B cell (primary cell): ENCODE measurements around the gene MAD1L1. TPM values are rescaled to one million over a fixed set of nuclear protein-coding genes. Genes with fewer than 3 reads are reported as not detected.

ENCODE experiments used
- ATAC-seq: fragments of 200-7000 bp; cut with Tn5 transposase; one replicate; pipeline ENCODE4 v1.10.0; 2021; ENCODE audit warnings: low read depth, mild to moderate bottlenecking, moderate number of reproducible peaks, moderate library complexity
- CTCF ChIA-PET: fragments of 350-600 bp; sonication (Branson Sonifier 250); formaldehyde crosslinking; loops from one replicate; lab custom pipeline; 2021; ENCODE audit warnings: antibody characterized with exemption, inconsistent platforms; lab: Charles Lee
- POLR2A ChIA-PET: fragments of 350-600 bp; sonication (Branson Sonifier 250); formaldehyde crosslinking; loops from one replicate; lab custom pipeline; 2021; ENCODE audit warnings: antibody characterized with exemption; lab: Charles Lee
- DNase-seq: peaks from one replicate; pipeline ENCODE4 v3.0.0; 2013
- H2AFZ ChIP-seq: 2 replicates; pipeline ENCODE4 v1.6.1; 2012; ENCODE audit warnings: mild to moderate bottlenecking, low read depth, low read length; ENCODE audit not compliant: insufficient read depth, poor library complexity, severe bottlenecking
- H3K27ac ChIP-seq, 2 donors: 1 replicate in 1 of 2; 2 replicates in 1 of 2; pipeline ENCODE4 v1.5.1; 2012 to 2013; ENCODE audit warnings: low read length in 2 of 2, mild to moderate bottlenecking in 2 of 2, moderate library complexity in 1 of 2
- H3K27me3 ChIP-seq, 4 experiments: fragments of 200-600 bp in 1 of 4; sonication (generic) in 1 of 4; replicated peaks in 1 of 4; 1 replicate in 2 of 4; 2 replicates in 2 of 4; pipeline versions ENCODE4 v1.6.1 to v1.7.0; 2013 to 2016; ENCODE audit warnings: low read length in 3 of 4, mild to moderate bottlenecking in 2 of 4, mixed read lengths in 1 of 4, moderate library complexity in 1 of 4; ENCODE audit not compliant: insufficient read depth in 4 of 4, control insufficient read depth in 3 of 4; ENCODE audit errors: control extremely low read depth in 1 of 4
- H3K36me3 ChIP-seq, 2 experiments: replicated peaks in 1 of 2; 1 replicate in 1 of 2; 2 replicates in 1 of 2; pipeline versions ENCODE4 v1.6.1 to v1.7.1; 2013; ENCODE audit warnings: low read length in 1 of 2; ENCODE audit not compliant: insufficient read depth in 2 of 2, control insufficient read depth in 1 of 2; ENCODE audit errors: control extremely low read depth in 1 of 2, extremely low read depth in 1 of 2
- H3K4me1 ChIP-seq, 2 donors: fragments of 200-600 bp in 1 of 2; sonication (generic) in 1 of 2; 1 replicate in 1 of 2; 2 replicates in 1 of 2; pipeline versions ENCODE4 v1.5.1 to v1.6.1; 2013 to 2017; ENCODE audit warnings: low read length in 2 of 2; ENCODE audit not compliant: control insufficient read depth in 2 of 2, insufficient read depth in 2 of 2
- H3K4me2 ChIP-seq: replicated peaks from 2 replicates; pipeline ENCODE3; 2012; ENCODE audit warnings: mild to moderate bottlenecking, low read depth, low read length; ENCODE audit not compliant: poor library complexity, severe bottlenecking
- H3K4me3 ChIP-seq, 5 experiments: fragments of 200-600 bp in 1 of 5; sonication (generic) in 1 of 5; 1 replicate in 3 of 5; 2 replicates in 2 of 5; pipeline versions ENCODE4 v1.5.1 to v1.7.0; 2011 to 2016; ENCODE audit warnings: low read length in 4 of 5, mild to moderate bottlenecking in 4 of 5, low read depth in 2 of 5, control low read depth in 1 of 5, moderate library complexity in 1 of 5; ENCODE audit not compliant: insufficient read depth in 1 of 5; ENCODE audit errors: control extremely low read depth in 1 of 5, extremely low read depth in 1 of 5
- H3K79me2 ChIP-seq: fragments of 200-600 bp; sonication (generic); one replicate; pipeline ENCODE4 v1.6.0; 2016; ENCODE audit warnings: low read length; ENCODE audit not compliant: control insufficient read depth, insufficient read depth
- H3K9ac ChIP-seq: fragments of 200-600 bp; sonication (generic); 2 replicates; pipeline ENCODE4 v1.6.1; 2017; ENCODE audit warnings: mild to moderate bottlenecking, low read length, moderate library complexity
- H3K9me3 ChIP-seq, 3 donors: one replicate each; pipeline versions ENCODE4 v1.6.1 to v1.7.1; 2013; ENCODE audit warnings: low read length in 2 of 3; ENCODE audit not compliant: control insufficient read depth in 2 of 3, insufficient read depth in 1 of 3; ENCODE audit errors: control extremely low read depth in 1 of 3
- H4K20me1 ChIP-seq: 2 replicates; pipeline ENCODE4 v1.6.0; 2012; ENCODE audit warnings: mild to moderate bottlenecking, low read length; ENCODE audit not compliant: insufficient read depth, control insufficient read depth, poor library complexity, severe bottlenecking
- H3K27ac Mint-ChIP-seq: one replicate; pipeline ENCODE4 v1.8.0; 2021; ENCODE audit warnings: mixed read lengths
- H3K27me3 Mint-ChIP-seq: one replicate; pipeline ENCODE4 v1.8.0; 2021; ENCODE audit warnings: mixed read lengths
- H3K4me1 Mint-ChIP-seq: one replicate; pipeline ENCODE4 v1.8.0; 2021; ENCODE audit warnings: mixed read lengths
- H3K4me3 Mint-ChIP-seq: one replicate; pipeline ENCODE4 v1.8.0; 2021; ENCODE audit warnings: mixed read lengths
- H3K9me3 Mint-ChIP-seq: one replicate; pipeline ENCODE4 v1.8.0; 2022; ENCODE audit warnings: mixed read lengths; ENCODE audit not compliant: insufficient read depth
- EZH2 ChIP-seq: IDR thresholded peaks from 2 replicates; pipeline ENCODE4 v1.6.1; 2012; ENCODE audit warnings: borderline replicate concordance, low read depth, mild to moderate bottlenecking, moderate library complexity, low read length; ENCODE audit not compliant: insufficient read depth, poor library complexity, severe bottlenecking
- whole genome bisulfite sequencing: methylation state at CpG from one replicate; pipeline ENCODE4 v1.1.5; 2013; ENCODE audit warnings: missing lambda C conversion rate; ENCODE audit not compliant: insufficient coverage; 5-methylcytosine and 5-hydroxymethylcytosine counted together
- intact Hi-C: fragments of 100-400 bp; cut with micrococcal nuclease; formaldehyde crosslinking; loops from one replicate; pipeline ENCODE4 v1.10.0; 2022
- polyA plus RNA-seq: library from polyadenylated mRNA; depleted of rRNA; stranded (reverse); fragments of >200 nt; gene quantifications from 2 replicates; pipeline ENCODE4 v1.2.3, GENCODE V29; 2012
- total RNA-seq, 2 donors: library from RNA; stranded (reverse); fragments of 120-200 nt in 1 of 2; gene quantifications; 1 replicate in 1 of 2; 2 replicates in 1 of 2; pipeline versions ENCODE4 v1.2.3 to v1.2.4, GENCODE V29; 2013 to 2022
- TF ChIP-seq, protein P1 (sequence below): fragments of 200-600 bp; IDR thresholded peaks from one replicate; pipeline ENCODE4 v1.8.0; 2022; ENCODE audit warnings: antibody characterized with exemption, mild to moderate bottlenecking

MAD1L1 gene
- total and polyA plus RNA-seq, 2 donors (not counting 1 experiment from before 2014, with no cell fraction given) = 86.7 to 110 TPM

DNA sequence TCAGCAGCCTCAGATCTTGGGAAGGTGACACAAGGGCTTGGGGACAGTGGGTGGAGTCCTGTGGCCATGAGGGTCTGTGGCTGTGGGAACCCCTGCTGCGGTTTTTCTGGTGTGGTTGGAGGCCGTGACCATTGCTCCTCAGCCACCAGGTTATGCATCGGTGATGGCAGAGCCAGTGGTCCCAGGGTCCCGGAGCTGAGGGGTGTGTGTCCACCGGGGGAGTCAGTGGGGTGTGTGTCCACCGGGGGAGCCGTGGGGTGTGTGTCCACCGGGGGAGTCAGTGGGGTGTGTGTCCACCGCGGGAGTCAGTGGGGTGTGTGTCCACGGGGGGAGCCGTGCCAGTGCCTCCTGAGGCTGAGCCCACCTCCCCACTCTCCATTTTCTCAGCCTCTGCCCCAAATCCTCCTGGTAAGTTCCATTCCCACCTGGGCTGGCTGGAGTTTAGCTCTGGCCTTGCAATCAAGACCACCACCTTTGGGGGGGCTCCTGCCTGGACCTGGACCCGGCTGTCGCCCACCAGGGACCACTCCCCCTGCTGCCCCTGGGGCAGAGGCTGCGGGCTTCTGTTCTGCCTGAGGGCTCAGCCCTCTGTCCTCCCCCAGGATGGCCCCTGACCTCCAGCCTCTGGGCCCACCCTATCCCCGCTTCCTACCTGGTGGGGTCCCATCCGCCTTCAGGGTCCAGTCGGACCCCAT lies 419.2 kb downstream of the MAD1L1 start:
- Histone ChIP-seq H3K36me3 (peaks cover 0 to 3% of the 10 kb centered on the region in 2 experiments), H4K20me1 (peaks cover 15% of the 10 kb centered on the region), H3K4me1 (peaks cover 6 to 11% of the 10 kb centered on the region in 2 donors), H3K79me2 (no peaks in the 10 kb centered on the region), H3K4me3 (no peak overlapping the region), H3K27me3 (no peaks in the 10 kb centered on the region), H3K27ac (no peak overlapping the region), H3K4me2 (no peak overlapping the region), H3K9me3 (peaks cover 0 to 2% (median 0%) of the 10 kb centered on the region in 3 donors), H2AFZ (no peak overlapping the region), H3K9ac (no peak overlapping the region)
- intact Hi-C loops = no loop called here
- ChIA-PET CTCF (no interaction called here), POLR2A (no interaction called here)
- H3K27ac Mint-ChIP-seq = peak overlapping the region; percentile 32
- no peaks in the 10 kb centered on the region for H3K27me3 Mint-ChIP-seq
- peaks cover 10% of the 10 kb centered on the region for H3K4me1 Mint-ChIP-seq
- DNase-seq (no peak), ATAC-seq (no peak)
- TF ChIP-seq EZH2 = no peak
- TF ChIP-seq, protein P1, sequence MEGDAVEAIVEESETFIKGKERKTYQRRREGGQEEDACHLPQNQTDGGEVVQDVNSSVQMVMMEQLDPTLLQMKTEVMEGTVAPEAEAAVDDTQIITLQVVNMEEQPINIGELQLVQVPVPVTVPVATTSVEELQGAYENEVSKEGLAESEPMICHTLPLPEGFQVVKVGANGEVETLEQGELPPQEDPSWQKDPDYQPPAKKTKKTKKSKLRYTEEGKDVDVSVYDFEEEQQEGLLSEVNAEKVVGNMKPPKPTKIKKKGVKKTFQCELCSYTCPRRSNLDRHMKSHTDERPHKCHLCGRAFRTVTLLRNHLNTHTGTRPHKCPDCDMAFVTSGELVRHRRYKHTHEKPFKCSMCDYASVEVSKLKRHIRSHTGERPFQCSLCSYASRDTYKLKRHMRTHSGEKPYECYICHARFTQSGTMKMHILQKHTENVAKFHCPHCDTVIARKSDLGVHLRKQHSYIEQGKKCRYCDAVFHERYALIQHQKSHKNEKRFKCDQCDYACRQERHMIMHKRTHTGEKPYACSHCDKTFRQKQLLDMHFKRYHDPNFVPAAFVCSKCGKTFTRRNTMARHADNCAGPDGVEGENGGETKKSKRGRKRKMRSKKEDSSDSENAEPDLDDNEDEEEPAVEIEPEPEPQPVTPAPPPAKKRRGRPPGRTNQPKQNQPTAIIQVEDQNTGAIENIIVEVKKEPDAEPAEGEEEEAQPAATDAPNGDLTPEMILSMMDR = no peak
- 87% methylated on average over 11 of the region's 18 CpGs for WGBS
- H3K9me3 Mint-ChIP-seq = no peaks in the 10 kb centered on the region
- no peak overlapping the region for H3K4me3 Mint-ChIP-seq
